Panc1 (cell line): ENCODE data around the gene CCDC80. TPM values are rescaled to one million over a fixed set of nuclear protein-coding genes. Genes with fewer than 3 reads are reported as not detected.

Source experiments
- ATAC-seq: fragments of 200-7000 bp; cut with Tn5 transposase; 2 replicates; pipeline ENCODE4 v1.9.1; 2020; ENCODE audit warnings: mild to moderate bottlenecking, moderate library complexity
- BruUV-seq: library from RNA; stranded (reverse); fragments of 400-500 nt; replicated peaks from 2 replicates; lab custom pipeline; 2021; lab: Mats Ljungman, UMichigan
- CTCF ChIA-PET: fragments of 300-600 bp; sonication (Branson Sonifier 250); formaldehyde crosslinking; loops from one replicate; lab custom pipeline; 2022; ENCODE audit warnings: antibody characterized with exemption; lab: Charles Lee
- POLR2A ChIA-PET: fragments of 300-600 bp; sonication (Branson Sonifier 250); formaldehyde crosslinking; loops from one replicate; lab custom pipeline; 2022; ENCODE audit warnings: antibody characterized with exemption; lab: Charles Lee
- DNase-seq: peaks from one replicate; pipeline ENCODE4 v3.0.0-alpha.2; 2010; ENCODE audit warnings: low read depth, low spot score
- H3K27ac ChIP-seq: 2 replicates; pipeline ENCODE4 v1.5.1; 2011; ENCODE audit warnings: mild to moderate bottlenecking, low read length, inconsistent platforms
- H3K27me3 ChIP-seq: fragments of 200-500 bp; sonication (Bioruptor generic); 2 replicates; pipeline ENCODE4 v1.6.0; 2014; ENCODE audit warnings: low read length, inconsistent platforms; ENCODE audit not compliant: control insufficient read depth, insufficient read depth
- H3K36me3 ChIP-seq: fragments of 200-500 bp; sonication (Bioruptor generic); 2 replicates; pipeline ENCODE4 v1.5.1; 2014; ENCODE audit warnings: inconsistent platforms, mild to moderate bottlenecking, low read length, moderate library complexity; ENCODE audit not compliant: control insufficient read depth, insufficient read depth
- H3K4me1 ChIP-seq: 2 replicates; pipeline ENCODE4 v1.5.1; 2011; ENCODE audit warnings: inconsistent platforms, mild to moderate bottlenecking, low read length, moderate library complexity; ENCODE audit not compliant: control insufficient read depth, insufficient read depth
- H3K4me3 ChIP-seq, 2 experiments: 2 replicates each; pipeline ENCODE4 v1.5.1; 2011 to 2012; ENCODE audit warnings: low read depth in 2 of 2, low read length in 2 of 2, mild to moderate bottlenecking in 2 of 2, inconsistent platforms in 1 of 2, moderate library complexity in 1 of 2
- H3K9me3 ChIP-seq: fragments of 200-500 bp; sonication (Bioruptor generic); 2 replicates; pipeline ENCODE4 v1.5.1; 2014; ENCODE audit warnings: low read depth, mild to moderate bottlenecking, inconsistent platforms, low read length, moderate library complexity; ENCODE audit not compliant: control insufficient read depth, insufficient read depth
- POLR2AphosphoS5 ChIP-seq: IDR thresholded peaks from 2 replicates; pipeline ENCODE4 v1.6.1; 2012; ENCODE audit warnings: mild to moderate bottlenecking, low read depth, low read length, moderate library complexity
- TCF7L2 ChIP-seq: IDR thresholded peaks from 2 replicates; pipeline ENCODE4 v1.6.1; 2011; ENCODE audit warnings: mild to moderate bottlenecking, low read depth, low read length, inconsistent platforms
- in situ Hi-C: cut with HindIII; loops from 2 replicates; pipeline ENCODE4 v1.10.0; 2016; ENCODE audit warnings: low sequenced_read_pairs, low pct_unique_long_range_greater_than_20kb
- intact Hi-C: fragments of 100-400 bp; cut with micrococcal nuclease; formaldehyde crosslinking; loops from one replicate; pipeline ENCODE4 v1.10.0; 2022; ENCODE audit not compliant: unreplicated experiment
- total RNA-seq: library from RNA; stranded (reverse); gene quantifications from one replicate; pipeline ENCODE4 v1.2.1, GENCODE V29; 2021; ENCODE audit not compliant: unreplicated experiment
- TF ChIP-seq, protein P1 (sequence below), 2 experiments: IDR thresholded peaks; 2 replicates each; pipeline ENCODE4 v1.6.1; 2011 to 2012; ENCODE audit warnings: low read depth in 2 of 2, control low read depth in 1 of 2, low read length in 1 of 2, mild to moderate bottlenecking in 1 of 2, moderate library complexity in 1 of 2; ENCODE audit not compliant: insufficient read depth in 1 of 2

Gene CCDC80
- total RNA-seq, 1 experiment from 2014 or later = 0.64 TPM

- in situ Hi-C loops = loop anchor here (25.0 kb wide), 1 partner anchor 340 kb away; the partner anchor contains the start of genes CD200R1 and GTPBP8
- no peaks in the 10 kb centered on the region for H3K36me3 ChIP-seq
- H3K4me3 ChIP-seq = no peak overlapping the region
- POLR2A ChIA-PET = no interaction called here
- TF ChIP-seq, protein P1, sequence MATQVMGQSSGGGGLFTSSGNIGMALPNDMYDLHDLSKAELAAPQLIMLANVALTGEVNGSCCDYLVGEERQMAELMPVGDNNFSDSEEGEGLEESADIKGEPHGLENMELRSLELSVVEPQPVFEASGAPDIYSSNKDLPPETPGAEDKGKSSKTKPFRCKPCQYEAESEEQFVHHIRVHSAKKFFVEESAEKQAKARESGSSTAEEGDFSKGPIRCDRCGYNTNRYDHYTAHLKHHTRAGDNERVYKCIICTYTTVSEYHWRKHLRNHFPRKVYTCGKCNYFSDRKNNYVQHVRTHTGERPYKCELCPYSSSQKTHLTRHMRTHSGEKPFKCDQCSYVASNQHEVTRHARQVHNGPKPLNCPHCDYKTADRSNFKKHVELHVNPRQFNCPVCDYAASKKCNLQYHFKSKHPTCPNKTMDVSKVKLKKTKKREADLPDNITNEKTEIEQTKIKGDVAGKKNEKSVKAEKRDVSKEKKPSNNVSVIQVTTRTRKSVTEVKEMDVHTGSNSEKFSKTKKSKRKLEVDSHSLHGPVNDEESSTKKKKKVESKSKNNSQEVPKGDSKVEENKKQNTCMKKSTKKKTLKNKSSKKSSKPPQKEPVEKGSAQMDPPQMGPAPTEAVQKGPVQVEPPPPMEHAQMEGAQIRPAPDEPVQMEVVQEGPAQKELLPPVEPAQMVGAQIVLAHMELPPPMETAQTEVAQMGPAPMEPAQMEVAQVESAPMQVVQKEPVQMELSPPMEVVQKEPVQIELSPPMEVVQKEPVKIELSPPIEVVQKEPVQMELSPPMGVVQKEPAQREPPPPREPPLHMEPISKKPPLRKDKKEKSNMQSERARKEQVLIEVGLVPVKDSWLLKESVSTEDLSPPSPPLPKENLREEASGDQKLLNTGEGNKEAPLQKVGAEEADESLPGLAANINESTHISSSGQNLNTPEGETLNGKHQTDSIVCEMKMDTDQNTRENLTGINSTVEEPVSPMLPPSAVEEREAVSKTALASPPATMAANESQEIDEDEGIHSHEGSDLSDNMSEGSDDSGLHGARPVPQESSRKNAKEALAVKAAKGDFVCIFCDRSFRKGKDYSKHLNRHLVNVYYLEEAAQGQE (IDR thresholded peaks at IDR 0.05; ENCODE audit: insufficient read depth in 1 of 2, low read depth in 2 of 2, low read length in 1 of 2) = no peak
- H3K9me3 ChIP-seq = no peaks in the 10 kb centered on the region
- H3K27ac ChIP-seq = no peak overlapping the region
- no TSS peak for BruUV-seq
- no peak for DNase-seq
- peaks cover 1% of the 10 kb centered on the region for H3K27me3 ChIP-seq
- CTCF ChIA-PET = no interaction called here
- no peak for ATAC-seq
- no peaks in the 10 kb centered on the region for H3K4me1 ChIP-seq
- intact Hi-C loops = no loop called here
These were observed 6.2 kb upstream of the CCDC80 start for GRCh38 chr3:112647122-112647521.

DNA sequence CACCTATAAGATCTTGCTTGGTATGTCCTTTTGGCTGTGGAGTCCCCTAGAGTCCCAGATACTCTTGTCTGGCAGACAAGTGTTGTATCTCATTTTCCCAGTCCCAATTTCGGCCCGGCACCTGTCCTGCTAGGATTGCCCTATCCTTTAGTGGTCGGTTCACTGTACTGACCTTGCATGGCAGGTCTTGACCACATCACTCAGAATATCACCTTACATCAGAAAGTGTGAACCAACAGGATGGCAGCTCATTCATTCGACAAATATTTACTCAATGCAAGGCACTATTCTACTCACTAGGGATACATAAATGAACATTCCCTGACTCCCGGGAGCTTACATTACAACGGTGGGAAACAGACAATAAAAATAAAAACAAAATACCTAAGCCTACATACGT, 5.7 kb upstream of the CCDC80 start:
- CTCF ChIA-PET = no interaction called here
- no peak for ATAC-seq
- Histone ChIP-seq H3K4me3 (no peak overlapping the region), H3K9me3 (no peaks in the 10 kb centered on the region), H3K27ac (no peak overlapping the region), H3K36me3 (no peaks in the 10 kb centered on the region), H3K27me3 (peaks cover 5% of the 10 kb centered on the region), H3K4me1 (no peaks in the 10 kb centered on the region)
- in situ Hi-C loops (loop anchor here (25.0 kb wide), 1 partner anchor 341 kb away; the partner anchor contains the start of genes CD200R1 and GTPBP8), intact Hi-C loops (no loop called here)
- POLR2A ChIA-PET = no interaction called here
- no peak for DNase-seq
- no TSS peak for BruUV-seq
- TF ChIP-seq TCF7L2 = no peak
- TF ChIP-seq POLR2AphosphoS5 = no peak

GRCh38 chr3:112644453-112644852, 3.5 kb upstream of the CCDC80 start:
- no peaks in the 10 kb centered on the region for H3K36me3 ChIP-seq
- no peak overlapping the region for H3K4me3 ChIP-seq
- in situ Hi-C loops = loop anchor here (25.0 kb wide), 1 partner anchor 343 kb away; the partner anchor contains the start of genes CD200R1 and GTPBP8
- ATAC-seq = no peak
- no peak for DNase-seq
- H3K4me1 ChIP-seq = peaks cover 10% of the 10 kb centered on the region; the same call in 1 of the 2 replicates
- peaks cover 17% of the 10 kb centered on the region for H3K27me3 ChIP-seq
- BruUV-seq = no TSS peak
- no peak for TF ChIP-seq POLR2AphosphoS5
- ChIA-PET CTCF (no interaction called here), POLR2A (no interaction called here)
- no peaks in the 10 kb centered on the region for H3K9me3 ChIP-seq
- intact Hi-C loops = no loop called here
- no peak overlapping the region for H3K27ac ChIP-seq
